ENCODE results near the gene KLHL3.

Gene KLHL3

GRCh38 chr5:137672881-137673280, 63.0 kb downstream of the KLHL3 start:
- no CpG with 5 or more reads among the region's 3 CpGs for WGBS, 2 donors (ENCODE audit: extremely low coverage in 2 of 2, insufficient read length in 2 of 2, insufficient replicate concordance in 1 of 2)
- H3K14ac ChIP-seq (ENCODE audit: low read length), result no peak overlapping the region

GRCh38 chr5:137672001-137672400, 63.9 kb downstream of the KLHL3 start:
- H3K4ac ChIP-seq (ENCODE audit: low read length), result no peak overlapping the region
- no peak for DNase-seq (ENCODE audit: low spot score)
- H2BK12ac ChIP-seq (ENCODE audit: low read length), result no peak overlapping the region
- no peak overlapping the region for H2BK5ac ChIP-seq (ENCODE audit: low read length)
- H3K4me2 ChIP-seq (ENCODE audit: insufficient read depth, low read length, poor library complexity, severe bottlenecking), result no peak overlapping the region
- no peak overlapping the region for H3K23ac ChIP-seq (ENCODE audit: low read depth, low read length, poor library complexity)
- no peaks in the 10 kb centered on the region for H3K79me1 ChIP-seq (ENCODE audit: low read depth, low read length)
- H3K14ac ChIP-seq (ENCODE audit: low read length), result no peak overlapping the region
- H3K9ac ChIP-seq (ENCODE audit: low read depth, low read length, poor library complexity), result no peak overlapping the region
- WGBS, 2 donors (ENCODE audit: extremely low coverage in 2 of 2, insufficient read length in 2 of 2, insufficient replicate concordance in 1 of 2), result no CpG with 5 or more reads among the region's 6 CpGs
- H2BK120ac ChIP-seq (ENCODE audit: low read depth, low read length), result no peak overlapping the region
- no peaks in the 10 kb centered on the region for H3K4me1 ChIP-seq (ENCODE audit: control insufficient read depth in 2 of 2, insufficient read depth in 1 of 2, low read depth in 1 of 2, low read length in 2 of 2)
- H2AFZ ChIP-seq (ENCODE audit: low read length), result no peak overlapping the region
- H2BK15ac ChIP-seq (ENCODE audit: low read length), result no peak overlapping the region
- no peak overlapping the region for H2AK5ac ChIP-seq (ENCODE audit: low read depth, low read length)
- H4K91ac ChIP-seq (ENCODE audit: low read depth, low read length, poor library complexity), result no peak overlapping the region
- no peaks in the 10 kb centered on the region for H3K27me3 ChIP-seq (ENCODE audit: control insufficient read depth in 3 of 3, insufficient read depth in 3 of 3, low read depth in 1 of 3, low read length in 3 of 3)
- no peak overlapping the region for H3K18ac ChIP-seq (ENCODE audit: low read length)
- H3K9me3 ChIP-seq (replicated peaks in 1 of 2; ENCODE audit: control insufficient read depth in 2 of 2, insufficient read depth in 1 of 2, low read depth in 1 of 2, low read length in 2 of 2), result no peaks in the 10 kb centered on the region
- H4K8ac ChIP-seq (ENCODE audit: low read depth, low read length), result no peak overlapping the region
- H3K4me3 ChIP-seq (ENCODE audit: low read length in 2 of 2), result no peak overlapping the region
- H3K27ac ChIP-seq (replicated peaks; ENCODE audit: low read length), result no peak overlapping the region
- no peaks in the 10 kb centered on the region for H3K36me3 ChIP-seq (replicated peaks in 1 of 2; ENCODE audit: control insufficient read depth in 2 of 2, insufficient read depth in 2 of 2, low read length in 2 of 2)

More at GRCh38 chr5:137672881-137673280, 63.0 kb downstream of the KLHL3 start:
- Histone ChIP-seq H3K18ac (ENCODE audit: low read length) (no peak overlapping the region), H2AFZ (ENCODE audit: low read length) (no peak overlapping the region), H2BK15ac (ENCODE audit: low read length) (no peak overlapping the region), H2BK5ac (ENCODE audit: low read length) (no peak overlapping the region), H2BK12ac (ENCODE audit: low read length) (no peak overlapping the region), H3K27me3 (ENCODE audit: control insufficient read depth in 3 of 3, insufficient read depth in 3 of 3, low read depth in 1 of 3, low read length in 3 of 3) (no peaks in the 10 kb centered on the region), H3K4me1 (ENCODE audit: control insufficient read depth in 2 of 2, insufficient read depth in 1 of 2, low read depth in 1 of 2, low read length in 2 of 2) (no peaks in the 10 kb centered on the region), H3K27ac (replicated peaks; ENCODE audit: low read length) (no peak overlapping the region), H3K79me1 (ENCODE audit: low read depth, low read length) (no peaks in the 10 kb centered on the region), H4K8ac (ENCODE audit: low read depth, low read length) (no peak overlapping the region), H2BK120ac (ENCODE audit: low read depth, low read length) (no peak overlapping the region), H3K4me3 (ENCODE audit: low read length in 2 of 2) (no peak overlapping the region), H4K91ac (ENCODE audit: low read depth, low read length, poor library complexity) (no peak overlapping the region), H3K9ac (ENCODE audit: low read depth, low read length, poor library complexity) (no peak overlapping the region), H3K4ac (ENCODE audit: low read length) (no peak overlapping the region), H3K36me3 (replicated peaks in 1 of 2; ENCODE audit: control insufficient read depth in 2 of 2, insufficient read depth in 2 of 2, low read length in 2 of 2) (no peaks in the 10 kb centered on the region), H3K4me2 (ENCODE audit: insufficient read depth, low read length, poor library complexity, severe bottlenecking) (no peak overlapping the region), H2AK5ac (ENCODE audit: low read depth, low read length) (no peak overlapping the region), H3K9me3 (replicated peaks in 1 of 2; ENCODE audit: control insufficient read depth in 2 of 2, insufficient read depth in 1 of 2, low read depth in 1 of 2, low read length in 2 of 2) (no peaks in the 10 kb centered on the region), H3K23ac (ENCODE audit: low read depth, low read length, poor library complexity) (no peak overlapping the region)
- DNase-seq (ENCODE audit: low spot score), result no peak

- Histone ChIP-seq H3K4me2 (ENCODE audit: insufficient read depth, low read length, poor library complexity, severe bottlenecking) (no peak overlapping the region), H3K9ac (ENCODE audit: low read depth, low read length, poor library complexity) (no peak overlapping the region), H2BK12ac (ENCODE audit: low read length) (no peak overlapping the region), H3K9me3 (replicated peaks in 1 of 2; ENCODE audit: control insufficient read depth in 2 of 2, insufficient read depth in 1 of 2, low read depth in 1 of 2, low read length in 2 of 2) (no peaks in the 10 kb centered on the region), H3K27ac (replicated peaks; ENCODE audit: low read length) (no peak overlapping the region), H3K18ac (ENCODE audit: low read length) (no peak overlapping the region), H3K23ac (ENCODE audit: low read depth, low read length, poor library complexity) (no peak overlapping the region), H2AK5ac (ENCODE audit: low read depth, low read length) (no peak overlapping the region), H3K4ac (ENCODE audit: low read length) (no peak overlapping the region), H3K36me3 (replicated peaks in 1 of 2; ENCODE audit: control insufficient read depth in 2 of 2, insufficient read depth in 2 of 2, low read length in 2 of 2) (no peaks in the 10 kb centered on the region), H3K4me1 (ENCODE audit: control insufficient read depth in 2 of 2, insufficient read depth in 1 of 2, low read depth in 1 of 2, low read length in 2 of 2) (no peaks in the 10 kb centered on the region), H3K14ac (ENCODE audit: low read length) (no peak overlapping the region), H4K91ac (ENCODE audit: low read depth, low read length, poor library complexity) (no peak overlapping the region), H2BK15ac (ENCODE audit: low read length) (no peak overlapping the region), H3K4me3 (ENCODE audit: low read length in 2 of 2) (no peak overlapping the region), H2AFZ (ENCODE audit: low read length) (no peak overlapping the region), H2BK5ac (ENCODE audit: low read length) (no peak overlapping the region), H4K8ac (ENCODE audit: low read depth, low read length) (no peak overlapping the region), H3K27me3 (ENCODE audit: control insufficient read depth in 3 of 3, insufficient read depth in 3 of 3, low read depth in 1 of 3, low read length in 3 of 3) (no peaks in the 10 kb centered on the region), H3K79me1 (ENCODE audit: low read depth, low read length) (no peaks in the 10 kb centered on the region), H2BK120ac (ENCODE audit: low read depth, low read length) (no peak overlapping the region)
- no peak for DNase-seq (ENCODE audit: low spot score)
- no CpG with 5 or more reads among the region's 4 CpGs for WGBS, 2 donors (ENCODE audit: extremely low coverage in 2 of 2, insufficient read length in 2 of 2, insufficient replicate concordance in 1 of 2)
Measured at GRCh38 chr5:137669811-137670210, 66.1 kb downstream of the KLHL3 start.

GRCh38 chr5:137668637-137669036, 67.3 kb downstream of the KLHL3 start:
- no peaks in the 10 kb centered on the region for H3K27me3 ChIP-seq (ENCODE audit: control insufficient read depth in 3 of 3, insufficient read depth in 3 of 3, low read depth in 1 of 3, low read length in 3 of 3)
- H4K91ac ChIP-seq (ENCODE audit: low read depth, low read length, poor library complexity), result no peak overlapping the region
- no peak overlapping the region for H2BK15ac ChIP-seq (ENCODE audit: low read length)
- no peak overlapping the region for H3K9ac ChIP-seq (ENCODE audit: low read depth, low read length, poor library complexity)
- no peak overlapping the region for H3K27ac ChIP-seq (replicated peaks; ENCODE audit: low read length)
- H2AFZ ChIP-seq (ENCODE audit: low read length), result no peak overlapping the region
- no peak for DNase-seq (ENCODE audit: low spot score)
- no peak overlapping the region for H3K18ac ChIP-seq (ENCODE audit: low read length)
- no peak overlapping the region for H2BK12ac ChIP-seq (ENCODE audit: low read length)
- no peak overlapping the region for H2BK120ac ChIP-seq (ENCODE audit: low read depth, low read length)
- H3K4me2 ChIP-seq (ENCODE audit: insufficient read depth, low read length, poor library complexity, severe bottlenecking), result no peak overlapping the region
- no peak overlapping the region for H2BK5ac ChIP-seq (ENCODE audit: low read length)
- no CpG with 5 or more reads among the region's 5 CpGs for WGBS, 2 donors (ENCODE audit: extremely low coverage in 2 of 2, insufficient read length in 2 of 2, insufficient replicate concordance in 1 of 2)
- H4K8ac ChIP-seq (ENCODE audit: low read depth, low read length), result no peak overlapping the region
- no peaks in the 10 kb centered on the region for H3K36me3 ChIP-seq (replicated peaks in 1 of 2; ENCODE audit: control insufficient read depth in 2 of 2, insufficient read depth in 2 of 2, low read length in 2 of 2)
- no peaks in the 10 kb centered on the region for H3K4me1 ChIP-seq (ENCODE audit: control insufficient read depth in 2 of 2, insufficient read depth in 1 of 2, low read depth in 1 of 2, low read length in 2 of 2)
- H3K9me3 ChIP-seq (replicated peaks in 1 of 2; ENCODE audit: control insufficient read depth in 2 of 2, insufficient read depth in 1 of 2, low read depth in 1 of 2, low read length in 2 of 2), result no peaks in the 10 kb centered on the region
- H3K23ac ChIP-seq (ENCODE audit: low read depth, low read length, poor library complexity), result no peak overlapping the region
- H3K4me3 ChIP-seq (ENCODE audit: low read length in 2 of 2), result no peak overlapping the region
- no peak overlapping the region for H3K14ac ChIP-seq (ENCODE audit: low read length)
- H2AK5ac ChIP-seq (ENCODE audit: low read depth, low read length), result no peak overlapping the region
- H3K4ac ChIP-seq (ENCODE audit: low read length), result no peak overlapping the region
- H3K79me1 ChIP-seq (ENCODE audit: low read depth, low read length), result no peaks in the 10 kb centered on the region

Data from neuronal stem cell (in vitro differentiated cells).